GM21717 (cell line): ENCODE measurements around the gene RPS2.
A peak's percentile ranks its signal among the peaks of the same experiment; 100 is the strongest.
"Not testable (repeated sequence)": the region's sequence is repeated elsewhere in the genome, so short reads cannot be mapped to it uniquely, and the experiment has no call there.

Experiments used
- ATAC-seq: cut with Tn5 transposase; IDR thresholded peaks from one replicate; pipeline ENCODE4 v1.9.1; 2021; ENCODE audit warnings: mild to moderate bottlenecking, moderate library complexity; ENCODE audit not compliant: unreplicated experiment

RPS2 gene

DNA sequence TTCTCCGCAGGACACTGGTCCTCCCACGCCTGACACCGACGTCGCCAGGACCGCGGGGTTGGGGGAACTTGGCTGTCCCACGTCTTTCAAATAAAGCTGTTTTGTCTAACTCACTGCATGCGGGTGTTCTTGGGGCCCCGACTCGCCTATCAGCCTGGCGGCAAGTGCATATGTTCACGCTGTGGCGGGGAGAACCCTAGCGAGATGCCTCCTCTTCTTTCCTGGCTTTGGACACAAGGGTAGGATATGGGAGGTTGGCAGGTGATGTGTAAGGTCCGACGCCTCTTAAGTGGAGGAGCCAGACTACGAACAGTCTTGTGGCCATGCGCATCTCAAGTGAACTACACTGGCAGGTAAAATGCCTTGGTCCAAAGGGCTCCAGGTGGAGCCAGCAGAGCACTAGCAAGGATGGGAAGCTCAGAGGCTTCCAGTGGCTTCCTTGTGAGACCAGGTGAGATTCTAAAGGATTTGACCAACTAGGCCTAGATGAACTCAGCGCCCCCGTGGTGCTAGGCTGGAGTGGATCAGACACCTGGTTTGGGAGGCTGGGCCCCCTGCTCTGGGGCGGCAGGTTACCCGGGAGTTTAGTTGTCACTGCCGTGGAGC is 873 bp upstream of the RPS2 start:
- ATAC-seq: no peak

DNA sequence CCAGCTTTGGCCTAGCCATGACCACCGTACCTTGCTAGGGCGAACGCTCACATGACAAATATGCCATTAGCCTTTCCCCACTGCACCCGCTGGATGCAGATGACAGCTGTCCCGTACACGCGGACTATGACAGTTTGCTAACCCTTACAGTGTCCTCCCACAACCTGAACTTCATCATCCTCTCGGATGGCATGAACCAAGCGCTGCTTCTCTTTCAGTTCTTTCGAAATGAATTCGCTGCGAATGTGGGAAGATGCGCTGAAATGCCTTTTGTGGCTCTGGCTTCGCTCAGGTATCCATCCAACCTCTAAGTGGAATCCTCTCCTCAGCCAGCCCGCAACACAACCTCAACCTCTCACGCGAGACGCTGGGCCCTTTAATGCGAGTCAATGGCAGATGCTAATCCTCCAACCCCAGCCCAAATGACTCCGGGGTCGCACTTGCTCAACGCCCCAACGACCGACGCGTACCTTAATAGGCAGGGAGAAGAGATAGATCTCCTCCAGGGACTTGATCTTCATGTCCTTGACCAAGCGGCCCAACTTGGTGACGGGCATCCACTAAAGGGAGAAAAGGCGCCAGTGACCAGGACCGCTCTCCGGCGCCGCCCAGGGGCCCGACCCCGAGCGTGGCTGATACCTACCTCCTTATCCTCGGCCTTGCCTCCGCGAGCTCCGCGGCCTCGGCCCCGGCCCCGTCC is 670 bp downstream of the RPS2 start:
- ATAC-seq: peak; percentile 5

DNA sequence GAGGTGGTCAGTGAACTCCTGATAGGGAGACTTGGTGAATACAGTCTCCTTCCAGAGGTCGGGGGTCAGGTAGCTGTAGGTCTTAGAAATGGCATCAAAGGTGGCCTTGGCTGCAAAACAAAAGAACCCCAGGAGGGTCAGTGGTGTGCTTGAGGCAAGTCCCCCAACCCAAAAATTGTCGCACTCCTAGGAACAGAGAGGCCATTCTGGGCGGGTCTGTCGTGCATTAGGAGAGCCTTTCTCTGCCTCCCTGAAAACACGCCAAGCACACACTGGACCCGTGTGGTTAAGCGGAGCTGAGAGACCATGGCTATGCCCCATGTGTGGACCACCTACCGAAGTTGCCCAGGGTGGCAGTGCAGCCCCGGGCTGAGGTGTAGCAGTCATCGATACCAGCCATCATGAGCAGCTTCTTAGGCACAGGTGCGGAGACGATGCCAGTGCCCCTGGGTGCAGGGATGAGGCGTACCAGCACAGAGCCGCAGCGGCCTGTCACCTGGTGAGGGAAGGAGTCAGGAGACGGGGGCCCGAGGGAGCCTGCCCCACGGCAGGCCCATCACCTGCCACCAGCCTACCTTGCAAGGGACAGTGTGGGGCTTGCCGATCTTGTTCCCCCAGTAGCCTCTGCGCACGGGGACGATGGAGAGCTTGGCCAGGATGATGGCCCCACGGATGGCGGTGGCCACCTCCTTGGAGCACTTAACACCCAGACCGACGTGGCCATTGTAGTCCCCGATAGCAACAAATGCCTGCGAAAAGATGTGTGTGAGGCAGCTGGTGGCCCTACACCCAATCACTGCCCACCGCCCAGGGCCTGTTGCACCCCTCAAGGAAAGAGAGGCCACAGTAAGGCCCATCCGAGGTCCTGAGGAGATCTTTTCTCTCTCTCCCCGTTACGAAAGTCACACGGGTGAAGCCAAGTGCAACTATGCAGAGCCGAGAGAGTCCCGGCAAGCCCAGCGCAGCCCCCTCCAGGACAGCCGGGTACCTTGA is 2.2 kb downstream of the RPS2 start:
- not testable (repeated sequence) for ATAC-seq

DNA sequence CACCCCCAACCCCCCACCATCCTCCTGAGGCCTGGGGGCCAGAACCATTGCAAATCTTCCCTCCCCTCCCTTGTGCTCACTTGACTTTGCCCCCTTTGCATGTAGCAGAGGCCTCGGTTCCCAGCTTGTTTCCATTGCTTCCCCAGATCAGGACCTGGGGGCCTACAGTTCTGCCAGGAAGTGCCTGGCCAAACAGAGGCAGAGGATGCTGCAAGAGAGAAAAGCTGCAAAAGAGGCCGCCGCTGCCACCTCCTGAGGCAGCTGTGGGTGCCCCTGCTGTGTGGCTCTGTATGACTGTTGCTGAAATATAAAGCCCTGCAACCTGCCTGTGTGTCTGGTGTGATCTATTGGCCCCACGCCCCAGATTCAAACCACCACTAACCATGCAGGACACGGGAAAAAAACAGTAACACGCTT is 3.0 kb downstream of the RPS2 start:
- ATAC-seq: no peak

DNA sequence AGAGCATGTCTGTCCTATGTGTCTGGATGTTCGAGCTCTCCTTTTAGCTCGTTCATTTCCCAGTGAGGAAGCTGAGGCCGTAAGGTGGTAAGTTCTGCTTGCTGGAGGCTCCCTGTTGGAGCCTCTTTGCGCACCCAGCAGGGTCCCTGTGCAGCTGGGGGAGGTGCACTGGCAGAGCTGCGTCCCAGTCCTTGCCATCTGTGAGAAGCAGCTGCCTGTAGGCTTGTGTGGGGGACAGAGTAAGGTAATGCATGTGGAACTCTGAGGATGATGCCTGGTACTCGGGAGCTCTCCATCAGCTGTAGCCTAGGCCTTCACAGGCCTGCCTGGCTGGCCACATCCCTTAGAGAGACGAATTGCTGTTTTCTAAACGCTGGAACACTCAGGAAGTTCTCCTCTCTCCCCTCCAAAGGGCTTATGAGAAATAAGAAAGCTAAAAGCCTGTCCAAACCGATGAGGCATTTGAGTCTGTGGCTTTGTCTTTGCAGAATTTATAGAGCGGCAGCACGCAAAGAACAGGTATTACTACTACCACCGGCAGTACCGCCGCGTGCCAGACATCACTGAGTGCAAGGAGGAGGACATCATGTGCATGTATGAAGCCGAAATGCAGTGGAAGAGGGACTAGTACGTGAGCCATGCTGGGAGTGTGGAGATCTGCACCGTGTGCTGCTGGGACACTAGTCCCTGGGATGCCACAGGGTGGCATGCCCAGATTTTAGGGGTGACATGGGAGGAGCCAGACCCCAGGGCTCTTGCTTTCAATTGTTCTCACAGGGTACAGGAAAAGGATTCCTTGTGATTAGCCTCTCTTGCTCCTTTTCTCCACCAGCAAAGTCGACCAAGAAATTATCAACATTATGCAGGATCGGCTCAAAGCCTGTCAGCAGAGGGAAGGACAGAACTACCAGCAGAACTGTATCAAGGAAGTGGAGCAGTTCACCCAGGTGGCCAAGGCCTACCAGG is 3.7 kb downstream of the RPS2 start:
- no peak for ATAC-seq

DNA sequence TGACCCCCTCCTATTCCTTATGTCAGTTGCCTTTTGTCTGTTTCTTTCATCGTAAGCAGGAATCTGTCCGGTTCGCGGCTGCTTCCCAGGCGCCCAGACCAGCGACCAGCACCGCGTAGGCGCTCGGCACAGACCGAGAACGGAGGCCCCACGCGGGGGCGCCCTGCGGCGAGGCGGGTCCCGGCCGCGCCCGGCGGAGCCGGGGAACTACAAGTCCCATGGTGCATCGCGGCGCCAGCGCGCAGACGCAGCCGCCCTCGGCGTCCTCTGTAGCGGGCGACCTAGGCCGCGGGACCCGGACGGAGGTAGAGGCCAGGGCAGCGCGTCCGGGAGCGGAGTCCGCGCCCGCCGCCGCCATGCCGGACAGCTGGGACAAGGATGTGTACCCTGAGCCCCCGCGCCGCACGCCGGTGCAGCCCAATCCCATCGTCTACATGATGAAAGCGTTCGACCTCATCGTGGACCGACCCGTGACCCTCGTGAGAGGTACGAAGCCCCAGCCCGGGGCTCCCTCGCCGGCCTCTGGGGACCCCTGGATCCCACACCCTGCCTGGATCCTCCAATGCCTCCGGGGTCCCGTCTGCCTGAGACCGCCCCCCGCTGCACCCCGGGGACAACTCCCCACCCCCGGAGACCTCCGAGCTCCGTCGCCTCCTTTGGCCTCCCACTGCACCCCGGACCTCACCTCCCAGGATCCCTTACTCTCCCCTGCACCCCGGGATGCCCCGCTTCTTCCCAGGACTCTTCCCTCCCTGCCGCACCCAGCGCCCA is 5.2 kb downstream of the RPS2 start, which contains the start of gene NDUFB10:
Gene NDUFB10, plus strand, starts transcription at position 270 of the 771 bp plus-strand sequence. Its CDS starts 87 bp downstream, at position 357.
- ATAC-seq: no peak

DNA sequence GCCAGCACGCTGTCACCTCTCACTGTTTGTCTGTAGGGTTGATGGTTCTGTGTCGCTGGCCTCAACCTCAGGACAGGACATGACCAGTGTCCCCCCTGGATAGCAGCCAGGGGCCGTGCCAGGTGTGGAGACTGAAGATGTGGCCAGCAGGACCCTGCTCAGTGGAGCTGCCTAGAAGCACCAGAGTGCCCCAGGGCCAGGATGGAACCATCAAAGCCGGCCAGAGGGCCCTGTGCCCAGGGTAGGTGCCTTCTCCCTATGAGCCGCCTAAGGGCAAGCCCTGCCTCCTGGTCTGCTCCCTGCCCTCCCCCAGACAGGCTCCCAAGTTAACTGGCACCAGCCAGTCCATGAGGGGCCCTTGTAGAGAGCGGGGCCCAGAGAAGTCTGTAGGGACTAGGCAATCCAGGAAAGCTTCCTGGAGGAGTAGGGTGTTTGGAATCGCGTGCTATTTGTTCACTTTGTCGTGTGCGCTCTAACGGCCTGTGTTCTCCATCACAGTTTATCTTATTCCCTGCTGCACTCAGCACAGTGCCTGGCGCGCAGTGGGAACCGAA is 5.8 kb downstream of the RPS2 start:
- ATAC-seq: no peak

DNA sequence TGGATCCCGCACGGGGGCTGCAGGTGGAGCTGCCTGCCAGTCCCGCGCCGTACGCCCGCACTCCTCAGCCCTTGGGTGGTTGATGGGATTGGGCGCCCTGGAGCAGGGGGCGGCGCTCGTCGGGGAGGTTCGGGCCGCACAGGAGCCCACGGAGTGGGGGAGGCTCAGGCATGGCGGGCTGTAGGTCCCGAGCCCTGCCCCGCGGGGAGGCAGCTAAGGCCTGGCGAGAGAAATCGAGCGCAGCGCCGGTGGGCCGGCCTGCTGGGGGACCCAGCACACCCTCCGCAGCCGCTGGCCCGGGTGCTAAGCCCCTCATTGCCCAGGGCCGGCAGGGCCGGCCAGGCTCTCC is 6.5 kb downstream of the RPS2 start:
- not testable (repeated sequence) for ATAC-seq

DNA sequence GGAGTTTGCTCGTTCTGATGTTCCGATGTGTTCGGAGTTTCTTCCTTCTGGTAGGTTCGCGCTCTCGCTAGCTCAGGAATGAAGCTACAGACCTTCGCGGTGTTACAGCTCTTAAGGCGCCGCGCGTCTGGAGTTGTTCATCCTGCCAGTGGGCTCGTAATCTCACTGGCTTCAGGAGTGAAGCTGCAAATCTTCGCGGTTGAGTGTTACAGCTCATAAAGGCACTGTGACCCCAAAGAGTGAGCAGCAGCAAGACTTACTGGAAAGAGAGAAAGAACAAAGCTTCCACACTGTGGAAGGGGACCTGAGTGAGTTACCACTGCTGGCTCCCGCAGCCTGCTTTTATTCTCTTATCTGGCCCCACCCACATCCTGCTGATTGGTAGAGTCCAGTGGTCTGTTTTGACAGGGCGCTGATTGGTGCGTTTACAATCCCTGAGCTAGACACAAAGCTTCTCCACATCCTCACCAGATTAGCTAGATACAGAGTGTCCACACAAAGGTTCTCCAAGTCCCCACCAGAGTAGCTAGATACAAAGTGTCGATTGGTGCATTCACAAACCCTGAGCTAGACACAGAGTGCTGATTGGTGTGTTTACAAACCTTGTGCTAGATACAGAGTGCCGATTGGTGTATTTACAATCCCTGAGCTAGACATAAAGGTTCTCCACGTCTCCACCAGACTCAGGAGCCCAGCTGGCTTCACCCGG is 7.0 kb downstream of the RPS2 start:
- ATAC-seq: not testable (repeated sequence)

DNA sequence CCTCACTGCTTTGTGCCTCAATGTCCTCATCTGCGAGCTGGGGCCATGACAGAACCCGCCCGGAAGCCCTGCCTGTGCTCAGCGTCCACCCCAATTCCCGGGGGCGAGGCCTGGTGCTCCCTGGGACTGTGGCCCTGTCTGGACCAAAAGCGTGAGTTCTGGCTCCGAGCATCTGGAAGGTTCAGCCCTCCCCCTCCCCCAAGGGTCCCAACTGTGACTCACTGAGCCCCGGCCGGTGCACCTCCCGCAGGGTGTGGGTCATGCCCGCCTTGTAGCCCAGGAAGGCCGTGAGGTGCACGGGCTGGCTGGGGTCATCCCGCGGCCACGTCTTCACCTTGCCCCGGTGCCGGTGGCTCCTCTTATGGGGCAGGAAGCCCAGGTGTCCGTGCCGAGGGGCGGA is 10.9 kb downstream of the RPS2 start:
- ATAC-seq: no peak

DNA sequence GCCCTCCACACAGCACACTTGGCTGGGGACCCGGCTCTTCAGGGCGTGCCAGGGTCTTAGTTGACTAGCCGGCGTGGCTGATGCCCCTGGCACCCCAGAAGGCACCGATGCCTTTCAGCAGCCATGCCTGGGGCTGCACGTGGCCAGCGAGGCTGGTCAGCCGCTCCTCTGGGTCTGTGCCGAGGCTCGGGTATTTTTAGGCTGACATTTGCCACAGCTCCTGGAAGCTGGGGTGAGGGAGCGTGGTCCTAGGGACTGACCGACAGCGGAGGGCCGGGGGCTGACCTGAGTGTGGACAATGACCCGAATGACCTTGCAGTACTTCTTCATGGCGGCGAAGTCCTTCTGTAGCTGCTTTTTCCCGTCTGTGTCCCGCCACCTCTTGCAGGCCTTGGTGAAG is 14.1 kb downstream of the RPS2 start:
- no peak for ATAC-seq

DNA sequence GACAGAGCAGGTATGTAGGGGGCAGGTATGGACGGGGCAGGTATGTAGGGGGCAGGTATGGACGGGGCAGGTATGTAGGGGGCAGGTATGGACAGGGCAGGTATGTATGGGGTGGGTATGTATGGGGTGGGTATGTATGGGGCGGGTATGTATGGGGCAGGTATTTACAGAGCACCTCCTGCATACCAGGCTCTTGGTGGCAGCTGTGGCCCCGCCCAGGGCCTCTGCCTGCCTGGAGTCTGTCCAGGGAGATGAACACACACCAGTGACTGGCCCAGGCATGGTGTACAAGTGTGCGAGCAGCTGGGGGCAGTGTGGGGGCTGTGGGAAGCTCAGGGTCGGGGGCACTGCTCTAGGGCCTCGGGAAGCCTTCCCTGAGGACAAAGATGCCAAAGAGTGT is 14.6 kb downstream of the RPS2 start:
- no peak for ATAC-seq

DNA sequence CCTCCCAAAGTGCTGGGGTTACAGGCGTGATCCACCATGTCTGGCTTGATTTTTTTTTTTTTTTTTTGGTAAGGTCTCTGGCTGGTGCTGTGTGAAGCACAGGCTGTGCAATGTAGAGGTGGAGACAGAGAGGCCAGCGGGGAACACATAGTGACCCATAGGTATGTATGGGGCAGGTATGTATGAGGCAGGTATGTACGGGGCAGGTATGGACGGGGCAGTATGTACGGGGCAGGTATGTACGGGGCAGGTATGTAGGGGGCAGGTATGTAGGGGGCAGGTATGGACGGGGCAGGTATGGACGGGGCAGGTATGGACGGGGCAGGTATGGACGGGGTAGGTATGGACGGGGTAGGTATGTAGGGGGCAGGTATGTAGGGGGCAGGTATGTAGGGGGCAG is 15.1 kb downstream of the RPS2 start:
- no peak for ATAC-seq

DNA sequence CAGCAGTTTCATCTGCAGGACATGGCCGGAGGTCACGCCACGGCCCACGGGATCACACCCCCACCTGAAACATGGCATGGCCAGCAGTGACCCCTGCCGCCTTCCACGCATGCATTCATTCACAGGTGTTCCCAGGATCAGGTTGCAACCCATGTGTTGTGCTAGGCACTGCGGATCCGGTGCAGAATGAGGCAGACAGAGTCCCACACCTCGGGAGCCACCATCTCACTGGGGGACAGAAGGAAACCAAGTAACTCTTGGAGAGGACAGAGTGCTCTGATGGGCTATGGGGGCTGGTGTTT is 17.3 kb downstream of the RPS2 start:
- ATAC-seq: no peak

DNA sequence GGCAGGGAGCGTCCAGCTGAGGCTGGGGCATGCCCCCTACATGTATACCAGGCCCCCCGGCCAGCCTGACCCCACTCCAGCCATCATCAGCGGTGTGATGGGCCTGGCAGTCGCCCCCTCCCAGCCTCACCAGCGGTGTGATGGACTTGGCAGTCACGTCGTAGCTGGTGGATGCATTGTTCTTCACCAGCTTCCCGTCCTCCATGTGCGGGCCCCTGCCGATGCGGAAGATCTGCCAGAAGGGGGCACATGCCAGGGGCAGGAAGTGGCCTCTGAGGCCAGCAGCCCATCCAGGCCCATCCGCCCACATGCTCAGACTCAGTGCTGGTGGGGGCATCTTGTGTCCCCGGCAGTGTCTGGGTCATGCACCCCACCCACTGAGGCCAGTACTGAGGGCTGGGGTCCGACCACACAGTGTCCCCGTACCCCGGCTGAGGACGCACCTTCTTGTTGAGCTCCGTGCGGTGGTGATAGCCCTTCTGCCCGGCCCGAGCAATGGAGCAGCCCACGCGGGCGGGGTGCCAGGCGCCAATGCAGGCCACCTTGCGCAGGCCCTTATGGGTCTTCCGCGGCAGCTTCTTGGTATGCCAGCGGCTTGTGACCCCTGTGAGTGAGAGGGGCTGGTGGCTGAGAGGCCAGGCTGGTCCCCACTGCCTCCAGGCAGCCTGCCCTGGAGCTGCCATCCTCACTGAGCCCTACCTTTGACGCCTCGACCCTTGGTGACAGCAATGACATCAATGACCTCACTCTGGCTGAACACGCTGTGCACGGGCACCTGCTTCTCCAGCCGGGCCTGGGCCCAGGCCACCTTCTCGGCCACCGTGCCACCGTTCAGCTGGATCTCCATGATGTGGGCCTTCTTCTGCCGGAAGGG is 17.9 kb downstream of the RPS2 start:
- ATAC-seq: no peak

DNA sequence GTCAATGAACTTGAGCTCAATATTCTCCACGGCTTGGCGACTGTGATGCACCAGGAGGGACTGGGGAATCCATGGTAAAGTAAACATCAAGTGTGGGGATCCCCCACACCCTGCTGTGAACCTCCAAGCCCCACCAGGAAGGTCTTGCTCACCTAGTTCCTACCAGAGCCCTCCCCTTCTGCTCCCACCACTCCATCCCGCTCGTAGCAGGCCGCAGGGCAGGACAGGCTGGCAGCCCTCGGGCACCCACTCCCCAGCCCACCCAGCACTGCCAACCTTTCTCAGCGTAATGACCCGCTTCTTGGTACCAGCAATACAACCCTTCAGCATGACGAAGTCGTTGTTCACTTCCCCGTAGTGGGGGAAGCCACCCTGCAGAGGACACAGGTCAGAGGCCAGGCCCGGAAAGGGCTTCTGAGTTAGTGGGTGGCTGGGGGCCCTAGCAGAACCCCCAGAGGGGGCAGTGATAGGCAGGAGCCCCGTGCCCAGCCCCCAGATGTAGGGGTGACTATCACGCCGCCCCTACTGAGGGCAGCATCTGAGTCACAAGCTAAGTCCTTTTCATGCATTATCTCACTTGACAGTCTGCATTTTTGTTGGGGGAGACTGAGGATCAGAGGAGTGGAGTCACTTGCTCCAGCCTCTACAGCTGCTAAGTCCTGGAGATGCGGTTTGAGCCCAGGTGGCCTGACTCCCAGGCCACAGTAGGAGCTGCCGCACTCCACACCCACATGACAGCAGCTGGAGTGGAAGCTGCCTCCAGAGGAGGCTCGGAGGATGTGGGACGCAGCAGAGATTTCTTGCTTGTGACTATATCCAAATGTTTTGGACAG is 18.9 kb downstream of the RPS2 start:
- no peak for ATAC-seq

DNA sequence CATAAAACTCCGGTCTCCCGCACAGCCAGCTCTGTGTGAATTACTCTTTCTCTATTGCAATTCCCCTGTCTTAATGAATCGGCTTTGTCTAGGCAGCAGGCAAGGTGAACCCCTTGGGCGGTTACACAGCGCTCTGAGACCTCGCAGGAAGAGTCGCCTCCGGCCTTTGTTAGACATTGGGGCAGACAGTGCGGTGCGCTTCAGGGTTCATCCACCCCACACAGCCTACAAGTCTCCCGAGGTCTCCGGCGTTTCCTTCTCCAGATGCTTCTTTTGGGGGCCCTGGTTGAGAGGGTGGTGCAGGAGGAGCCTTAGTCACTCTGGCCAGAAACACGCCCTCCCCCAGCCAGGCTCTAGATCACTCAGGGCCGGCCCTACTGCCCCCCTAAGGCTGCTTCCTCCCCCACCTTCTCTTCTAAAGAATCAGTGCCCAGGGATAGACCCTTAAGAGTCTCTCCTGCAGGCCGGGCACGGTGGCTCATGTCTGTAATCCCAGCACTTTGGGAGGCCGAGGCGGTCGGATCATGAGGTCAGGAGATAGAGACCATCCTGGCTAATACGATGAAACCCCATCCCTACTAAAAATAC is 19.9 kb downstream of the RPS2 start:
- ATAC-seq: no peak
